IPS-20b (cell line): ENCODE results near the gene TCEAL8.

ENCODE experiments used
- H3K27ac ChIP-seq: one replicate; pipeline ENCODE4 v1.5.1; 2013; ENCODE audit warnings: low read length
- H3K27me3 ChIP-seq: 2 replicates; pipeline ENCODE4 v1.6.1; 2013; ENCODE audit warnings: mild to moderate bottlenecking, low read length, inconsistent platforms; ENCODE audit not compliant: insufficient read depth
- H3K36me3 ChIP-seq: 2 replicates; pipeline ENCODE4 v1.6.1; 2013; ENCODE audit warnings: low read depth, mild to moderate bottlenecking, inconsistent platforms, low read length, moderate library complexity; ENCODE audit not compliant: insufficient read depth
- H3K4me1 ChIP-seq: 2 replicates; pipeline ENCODE4 v1.6.1; 2013; ENCODE audit warnings: mild to moderate bottlenecking, control low read depth, inconsistent platforms, low read length, moderate library complexity; ENCODE audit not compliant: insufficient read depth
- H3K4me3 ChIP-seq: 2 replicates; pipeline ENCODE4 v1.5.1; 2013; ENCODE audit warnings: mild to moderate bottlenecking, low read length, inconsistent platforms
- H3K9ac ChIP-seq: 2 replicates; pipeline ENCODE4 v1.6.1; 2013; ENCODE audit warnings: low read depth, mild to moderate bottlenecking, inconsistent platforms, low read length, moderate library complexity
- H3K9me3 ChIP-seq: 2 replicates; pipeline ENCODE4 v1.6.1; 2013; ENCODE audit warnings: mild to moderate bottlenecking, low read depth, low read length, inconsistent platforms; ENCODE audit not compliant: insufficient read depth

TCEAL8 gene

GRCh38 chrX:103254921-103255493, at the start of gene TCEAL8:
Gene TCEAL8, minus strand, starts transcription at chrX:103255155. Its CDS starts 1,176 bp downstream, at chrX:103253979.
- Histone ChIP-seq H3K4me3 (peak within 1 kb of the TSS; percentile 98), H3K27me3 (no peaks in the 10 kb centered on the region), H3K4me1 (peaks cover 13% of the 10 kb centered on the region; the same call in 1 of the 2 replicates), H3K36me3 (peaks cover 22% of the 10 kb centered on the region), H3K9ac (peak within 1 kb of the TSS; percentile 95), H3K9me3 (no peaks in the 10 kb centered on the region), H3K27ac (peak within 1 kb of the TSS; percentile 90)

GRCh38 chrX:103304705-103305104, 49.8 kb upstream of the TCEAL8 start:
- H3K4me3 ChIP-seq: no peak overlapping the region
- H3K4me1 ChIP-seq: no peaks in the 10 kb centered on the region
- no peaks in the 10 kb centered on the region for H3K36me3 ChIP-seq
- no peaks in the 10 kb centered on the region for H3K27me3 ChIP-seq
- H3K9ac ChIP-seq: no peak overlapping the region
- H3K9me3 ChIP-seq: no peaks in the 10 kb centered on the region
- no peak overlapping the region for H3K27ac ChIP-seq

- H3K27me3 ChIP-seq: peaks cover 28% of the 10 kb centered on the region; the same call in 1 of the 2 replicates
- H3K9me3 ChIP-seq: no peaks in the 10 kb centered on the region
- no peak overlapping the region for H3K9ac ChIP-seq
- H3K4me3 ChIP-seq: no peak overlapping the region
- H3K4me1 ChIP-seq: peaks cover 6% of the 10 kb centered on the region; the same call in 1 of the 2 replicates
- H3K36me3 ChIP-seq: no peaks in the 10 kb centered on the region
- H3K27ac ChIP-seq: no peak overlapping the region
These were observed 38.2 kb upstream of the TCEAL8 start for GRCh38 chrX:103293118-103293517.

- Histone ChIP-seq H3K4me3 (no peak overlapping the region), H3K4me1 (no peaks in the 10 kb centered on the region), H3K9ac (no peak overlapping the region), H3K27me3 (no peaks in the 10 kb centered on the region), H3K27ac (no peak overlapping the region), H3K9me3 (no peaks in the 10 kb centered on the region), H3K36me3 (no peaks in the 10 kb centered on the region)
These were observed 24.7 kb upstream of the TCEAL8 start for GRCh38 chrX:103279624-103280023.

GRCh38 chrX:103276581-103277002, 21.6 kb upstream of the TCEAL8 start, which contains the start of gene TCEAL5:
Gene TCEAL5, minus strand, starts transcription at chrX:103276750. Its CDS starts 2,187 bp downstream, at chrX:103274563.
- peak within 1 kb of the TSS; percentile 64; the same call in 1 of the 2 replicates for H3K4me3 ChIP-seq
- H3K9ac ChIP-seq: peak within 1 kb of the TSS; percentile 8; the same call in 1 of the 2 replicates

GRCh38 chrX:103275947-103276567, 21.1 kb upstream of the TCEAL8 start:
- Histone ChIP-seq H3K27ac (no peak overlapping the region), H3K4me3 (peak overlapping the region; percentile 64; the same call in 1 of the 2 replicates), H3K36me3 (no peaks in the 10 kb centered on the region), H3K9me3 (no peaks in the 10 kb centered on the region), H3K9ac (peak overlapping the region; percentile 8; the same call in 1 of the 2 replicates), H3K4me1 (no peaks in the 10 kb centered on the region), H3K27me3 (no peaks in the 10 kb centered on the region)

More at GRCh38 chrX:103276581-103277002, 21.6 kb upstream of the TCEAL8 start, which contains the start of gene TCEAL5:
- H3K4me1 ChIP-seq: no peaks in the 10 kb centered on the region
- no peaks in the 10 kb centered on the region for H3K9me3 ChIP-seq
- H3K27ac ChIP-seq: no peak within 1 kb of the TSS
- no peaks in the 10 kb centered on the region for H3K27me3 ChIP-seq
- H3K36me3 ChIP-seq: no peaks in the 10 kb centered on the region

GRCh38 chrX:103274284-103274683, 19.3 kb upstream of the TCEAL8 start:
- H3K4me1 ChIP-seq: no peaks in the 10 kb centered on the region
- no peak overlapping the region for H3K9ac ChIP-seq
- H3K4me3 ChIP-seq: no peak overlapping the region
- no peak overlapping the region for H3K27ac ChIP-seq
- no peaks in the 10 kb centered on the region for H3K36me3 ChIP-seq
- no peaks in the 10 kb centered on the region for H3K9me3 ChIP-seq
- H3K27me3 ChIP-seq: no peaks in the 10 kb centered on the region

GRCh38 chrX:103258275-103258674, 3.3 kb upstream of the TCEAL8 start:
- Histone ChIP-seq H3K27ac (no peak overlapping the region), H3K36me3 (peaks cover 5% of the 10 kb centered on the region; the same call in 1 of the 2 replicates), H3K9ac (no peak overlapping the region), H3K9me3 (no peaks in the 10 kb centered on the region), H3K4me1 (peaks cover 12% of the 10 kb centered on the region; the same call in 1 of the 2 replicates), H3K27me3 (no peaks in the 10 kb centered on the region), H3K4me3 (no peak overlapping the region)

- Histone ChIP-seq H3K4me3 (no peak overlapping the region), H3K27ac (no peak overlapping the region), H3K9me3 (no peaks in the 10 kb centered on the region), H3K36me3 (peaks cover 21% of the 10 kb centered on the region), H3K4me1 (peaks cover 13% of the 10 kb centered on the region; the same call in 1 of the 2 replicates), H3K27me3 (no peaks in the 10 kb centered on the region), H3K9ac (no peak overlapping the region)
These were observed 1.7 kb upstream of the TCEAL8 start for GRCh38 chrX:103256651-103257050.

GRCh38 chrX:103254171-103254824, 657 bp downstream of the TCEAL8 start:
- Histone ChIP-seq H3K27ac (peak overlapping the region; percentile 89), H3K27me3 (no peaks in the 10 kb centered on the region), H3K36me3 (peaks cover 22% of the 10 kb centered on the region), H3K9me3 (no peaks in the 10 kb centered on the region), H3K9ac (peak overlapping the region; percentile 95), H3K4me3 (peak overlapping the region; percentile 98), H3K4me1 (peaks cover 13% of the 10 kb centered on the region; the same call in 1 of the 2 replicates)

- Histone ChIP-seq H3K4me1 (peaks cover 13% of the 10 kb centered on the region; the same call in 1 of the 2 replicates), H3K27ac (peak overlapping the region; percentile 32), H3K4me3 (peak overlapping the region; percentile 98), H3K9me3 (no peaks in the 10 kb centered on the region), H3K36me3 (peaks cover 22% of the 10 kb centered on the region), H3K9ac (peak overlapping the region; percentile 95; the same call in 1 of the 2 replicates), H3K27me3 (no peaks in the 10 kb centered on the region)
These were observed 1.3 kb downstream of the TCEAL8 start for GRCh38 chrX:103253608-103254007.
